Smooth muscle cell of the brain vasculature (primary cell): ENCODE results near the gene MLLT10.

Source experiments
- DNase-seq: peaks from one replicate; pipeline ENCODE4 v3.0.0-alpha.2; 2012; ENCODE audit warnings: low read depth, low spot score

The MLLT10 gene

DNA sequence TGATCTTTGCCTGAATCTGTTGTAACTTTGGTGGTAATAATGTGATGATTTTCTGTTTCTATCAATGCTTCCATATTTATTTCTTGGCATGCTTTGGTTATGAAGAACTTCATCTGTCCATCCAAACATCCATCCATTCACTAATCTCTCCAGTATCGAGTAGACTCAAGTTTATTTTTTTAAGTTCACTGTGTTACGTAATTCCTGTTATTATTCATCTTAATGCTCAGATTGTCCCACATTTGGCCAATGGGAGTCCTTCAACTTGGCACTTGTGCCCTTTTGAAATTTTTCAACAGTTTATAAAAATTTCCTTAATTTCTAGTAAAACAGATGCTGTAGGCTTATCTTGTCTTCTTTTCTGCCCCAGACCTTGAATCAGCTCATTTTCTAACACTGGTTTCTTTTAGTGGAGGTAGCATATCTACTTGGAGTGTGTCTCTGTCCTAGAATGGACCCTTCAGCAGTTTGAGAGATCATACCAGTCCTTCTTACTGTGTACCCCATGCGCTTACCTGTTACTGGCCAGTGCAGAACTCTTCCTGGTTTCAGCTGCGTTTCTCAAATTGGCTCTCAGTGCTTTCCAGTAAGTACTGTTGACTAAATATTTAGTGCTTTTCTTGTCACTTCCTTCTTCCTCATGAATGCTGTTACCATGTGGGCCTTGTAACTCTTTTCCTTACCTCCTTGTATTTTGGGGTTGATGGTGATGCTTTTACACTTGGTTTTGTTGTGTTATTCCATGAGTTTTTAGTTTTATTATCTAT lies 100.8 kb downstream of the MLLT10 start:
- DNase-seq: no peak

DNA sequence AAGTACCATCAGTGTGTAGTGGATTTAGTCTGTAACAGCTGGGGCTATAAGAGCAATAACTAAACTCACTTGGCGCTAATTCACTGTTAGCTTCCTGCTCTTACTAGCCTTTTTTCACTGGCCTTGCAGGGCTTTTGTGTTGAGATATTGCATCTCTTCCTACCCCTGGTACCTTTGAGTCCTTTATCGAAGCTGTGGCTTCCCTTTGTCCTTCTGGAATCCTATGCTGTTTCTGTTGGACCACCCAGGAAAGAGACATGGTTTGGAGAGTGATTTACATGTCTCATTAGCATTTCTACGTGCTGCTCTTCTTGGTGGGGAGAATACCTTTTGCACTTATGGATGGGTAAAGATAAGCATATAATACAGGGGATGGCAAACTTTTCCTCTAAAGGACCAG lies 103.8 kb downstream of the MLLT10 start:
- DNase-seq: no peak

DNA sequence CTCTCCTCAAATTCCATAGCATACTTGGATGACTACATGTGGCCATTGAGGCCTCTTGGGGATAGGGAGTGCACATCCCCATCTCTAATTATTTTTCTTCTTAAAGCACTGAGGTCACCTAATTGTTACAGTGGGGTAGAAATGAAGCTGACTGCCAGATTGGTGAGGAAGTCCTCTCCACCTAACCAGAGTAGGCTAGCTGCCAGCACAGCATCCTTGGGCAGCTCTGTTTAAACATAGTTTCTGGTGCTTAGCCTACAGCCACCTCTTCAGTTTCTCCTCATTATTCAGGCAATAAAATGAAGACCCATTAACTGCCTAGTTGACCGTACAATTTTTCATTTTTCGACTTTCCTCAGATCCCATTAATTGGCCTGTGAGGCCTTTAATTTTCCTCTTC lies 104.6 kb downstream of the MLLT10 start:
- DNase-seq: no peak

DNA sequence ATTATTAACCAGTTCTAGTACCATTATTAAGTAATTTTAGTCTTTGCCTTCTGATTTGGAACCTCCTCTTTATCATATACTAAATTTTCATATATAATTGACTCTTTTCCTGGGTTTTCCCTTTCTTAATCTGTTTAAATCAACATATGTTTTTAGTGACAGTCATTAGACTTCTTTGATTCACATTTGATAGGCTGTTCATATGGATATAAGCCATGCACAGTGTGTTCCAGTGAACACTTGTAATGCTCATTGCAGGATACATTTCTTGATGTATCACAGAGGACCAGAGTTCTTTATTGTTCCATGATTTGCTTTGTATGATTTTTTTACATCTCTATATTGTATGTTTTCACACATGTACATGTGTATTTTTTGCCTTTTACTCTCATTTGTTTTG lies 114.0 kb downstream of the MLLT10 start:
- no peak for DNase-seq

DNA sequence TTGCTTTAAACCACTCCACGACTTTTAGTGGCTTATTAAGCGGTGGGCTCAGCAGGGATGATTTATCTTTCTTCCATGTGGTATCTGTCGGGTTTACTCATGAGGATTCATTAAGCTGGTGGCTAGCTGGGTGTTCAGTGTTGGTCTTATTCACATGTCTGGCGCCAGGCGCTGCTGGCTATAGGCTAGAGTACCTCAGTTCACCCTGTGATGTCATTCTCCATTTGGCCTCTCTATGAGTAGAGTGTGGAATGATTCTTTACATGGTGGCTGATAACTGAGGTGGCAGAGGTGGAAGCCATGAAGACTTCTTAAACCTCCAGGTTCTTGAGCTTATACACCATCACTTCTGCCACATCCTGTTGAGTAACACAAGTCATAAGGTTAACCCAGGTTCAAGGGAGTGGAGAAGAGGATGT lies 115.4 kb downstream of the MLLT10 start:
- no peak for DNase-seq

DNA sequence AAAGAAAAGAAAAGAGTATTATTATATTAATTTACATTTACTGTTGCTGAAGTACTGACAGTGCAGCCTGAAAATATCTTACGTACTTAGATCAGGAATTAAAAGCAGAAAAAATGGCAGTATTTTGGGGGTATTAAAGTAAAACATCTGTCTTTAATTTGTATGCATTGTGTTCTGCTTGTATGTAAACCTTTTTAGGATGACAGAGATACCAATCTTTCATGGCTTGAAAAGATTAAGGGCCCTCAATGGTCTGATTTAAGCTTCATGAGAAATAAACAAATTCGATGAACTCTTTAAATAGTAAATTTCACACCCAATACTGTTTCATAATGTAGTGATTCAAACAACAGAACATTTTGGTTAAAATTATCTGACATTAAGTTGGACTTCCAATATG lies 116.3 kb downstream of the MLLT10 start:
- no peak for DNase-seq

DNA sequence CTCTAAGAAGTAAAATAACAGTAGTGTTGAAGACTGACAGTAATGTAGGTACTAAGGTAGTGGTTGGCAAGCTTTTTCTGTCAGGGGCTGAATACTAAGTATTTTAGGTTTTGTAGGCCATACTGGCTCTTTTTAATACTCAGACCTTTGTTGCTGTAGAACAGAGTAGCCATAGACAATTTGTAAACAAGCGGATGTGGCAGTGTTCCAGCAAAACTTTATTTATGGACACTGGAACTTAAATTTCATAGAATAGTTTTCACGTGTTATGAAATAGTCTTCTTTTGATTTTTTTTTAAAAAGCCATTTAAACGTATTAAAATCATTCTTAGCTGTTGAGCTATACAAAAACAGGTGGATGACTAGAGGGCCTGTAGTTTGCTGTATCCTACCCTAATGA lies 121.2 kb downstream of the MLLT10 start:
- no peak for DNase-seq

DNA sequence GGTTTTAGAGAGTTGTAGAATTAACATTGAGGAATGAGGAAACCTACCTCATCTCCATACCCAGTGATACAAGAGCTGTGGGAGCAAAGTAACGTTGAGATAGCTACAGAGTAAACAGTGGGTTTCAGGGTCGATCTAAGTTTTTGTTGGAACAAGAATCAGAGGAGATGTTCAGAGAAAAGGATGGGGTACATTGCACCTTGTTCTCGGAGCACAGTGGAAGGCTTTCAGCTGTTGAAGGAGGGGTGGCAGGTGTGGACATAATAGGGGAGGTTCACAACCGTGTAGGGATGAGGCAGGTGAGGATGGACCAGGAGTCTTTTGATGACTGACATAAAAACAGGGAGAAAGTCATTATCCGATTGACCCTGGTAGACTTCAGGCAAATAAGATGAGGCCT lies 121.7 kb downstream of the MLLT10 start:
- no peak for DNase-seq

DNA sequence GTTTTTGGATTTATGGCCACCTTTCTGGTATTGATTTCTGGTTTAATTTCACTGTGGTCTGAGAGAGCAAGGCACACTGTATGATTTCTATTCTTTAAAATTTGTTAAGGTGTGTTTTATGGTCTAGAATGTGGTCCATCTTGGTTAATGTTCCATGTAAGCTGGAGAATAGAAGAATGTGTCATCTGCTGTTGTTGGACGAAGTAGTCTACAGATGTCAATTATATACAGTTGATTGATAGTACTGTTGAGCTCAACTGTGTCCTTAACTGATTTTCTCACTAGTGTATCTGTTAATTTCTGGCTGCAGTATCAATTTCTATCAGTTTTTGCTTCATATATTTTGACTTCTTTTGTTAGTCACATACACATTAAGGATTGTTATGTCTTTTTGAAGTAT lies 127.1 kb downstream of the MLLT10 start:
- no peak for DNase-seq

DNA sequence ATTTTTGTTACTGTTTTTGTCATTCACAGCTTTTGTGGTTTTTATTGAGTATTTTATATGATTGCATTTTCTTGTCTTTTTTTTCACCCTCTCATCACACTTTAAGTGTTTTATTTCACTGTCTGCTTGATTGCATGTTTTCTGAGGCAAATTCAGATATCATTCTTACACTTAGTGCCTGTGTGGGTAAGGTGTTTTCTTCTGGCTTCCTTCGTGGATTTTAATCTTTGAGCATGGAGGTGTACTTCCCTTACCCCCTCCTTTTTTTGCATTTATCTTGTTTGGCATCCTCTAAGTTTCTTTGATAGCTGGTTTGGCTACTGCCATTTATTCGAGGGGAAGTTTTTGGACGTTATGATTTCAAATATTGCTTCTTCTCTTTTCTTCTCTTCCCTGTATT lies 127.9 kb downstream of the MLLT10 start:
- DNase-seq: no peak

DNA sequence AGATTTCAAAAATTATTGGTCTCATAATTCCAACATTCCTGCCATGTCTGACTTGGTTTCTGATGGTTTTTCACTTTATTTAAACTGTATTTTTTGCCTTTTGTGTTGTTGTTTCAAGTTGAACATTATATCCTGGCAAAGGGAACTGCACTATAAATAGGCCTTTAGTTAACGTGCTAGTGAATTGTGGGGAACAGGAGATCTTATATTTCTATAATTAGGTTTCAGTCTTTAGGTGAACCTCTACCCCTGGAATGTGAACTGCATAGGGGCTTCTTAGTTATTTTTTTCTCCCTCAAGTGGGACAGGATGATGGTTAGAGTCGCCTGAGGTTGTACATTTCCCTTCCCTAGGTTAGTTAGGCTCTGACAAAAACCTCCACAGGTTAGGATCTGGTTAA lies 128.6 kb downstream of the MLLT10 start:
- DNase-seq: no peak

DNA sequence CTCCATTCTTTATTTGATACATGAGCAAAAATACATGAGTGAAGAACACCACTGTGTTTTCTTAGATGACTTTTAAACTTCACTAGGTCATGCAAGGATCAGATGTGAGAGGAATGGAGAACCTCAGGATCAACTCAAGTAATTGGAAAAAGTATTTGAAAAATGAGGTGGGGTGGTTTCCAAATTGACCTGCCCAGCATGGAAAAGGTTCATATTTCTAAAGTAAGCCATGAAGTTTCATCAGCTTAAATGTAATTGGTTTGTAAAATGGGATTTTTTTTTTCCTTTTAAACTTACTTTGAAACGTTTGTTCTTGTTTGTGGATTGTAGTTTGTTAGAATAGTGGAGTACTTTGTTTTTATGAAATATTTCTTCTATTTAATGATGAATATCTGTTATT lies 134.8 kb downstream of the MLLT10 start:
- DNase-seq: no peak

DNA sequence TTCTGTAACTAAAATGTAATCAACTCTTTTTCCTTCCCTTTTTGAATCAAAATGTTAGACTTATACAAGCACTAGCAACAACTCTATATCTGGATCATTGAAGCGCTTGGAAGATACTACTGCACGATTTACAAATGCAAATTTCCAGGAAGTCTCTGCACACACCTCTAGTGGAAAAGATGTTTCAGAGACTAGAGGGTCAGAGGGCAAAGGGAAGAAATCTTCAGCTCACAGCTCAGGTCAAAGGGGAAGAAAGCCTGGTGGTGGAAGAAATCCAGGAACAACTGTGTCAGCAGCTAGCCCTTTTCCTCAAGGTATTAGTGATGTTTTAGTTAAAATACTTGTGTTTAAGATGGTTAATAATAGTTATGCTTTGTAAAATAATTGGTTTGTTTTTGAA lies 136.4 kb downstream of the MLLT10 start:
- DNase-seq: no peak

DNA sequence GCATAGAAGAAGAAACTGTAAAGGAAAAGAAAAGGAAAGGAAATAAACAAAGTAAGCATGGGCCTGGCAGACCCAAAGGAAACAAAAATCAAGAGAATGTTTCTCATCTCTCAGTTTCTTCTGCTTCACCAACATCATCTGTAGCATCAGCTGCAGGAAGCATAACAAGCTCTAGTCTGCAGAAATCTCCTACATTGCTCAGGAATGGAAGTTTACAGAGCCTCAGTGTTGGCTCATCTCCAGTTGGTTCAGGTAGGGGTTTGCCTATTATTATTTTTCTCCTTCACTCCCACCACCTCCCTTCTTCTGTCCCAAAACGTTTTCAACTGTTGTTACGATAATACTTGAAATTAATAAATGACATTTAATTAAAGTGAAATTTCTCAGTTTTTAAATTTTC lies 139.6 kb downstream of the MLLT10 start:
- DNase-seq: no peak

DNA sequence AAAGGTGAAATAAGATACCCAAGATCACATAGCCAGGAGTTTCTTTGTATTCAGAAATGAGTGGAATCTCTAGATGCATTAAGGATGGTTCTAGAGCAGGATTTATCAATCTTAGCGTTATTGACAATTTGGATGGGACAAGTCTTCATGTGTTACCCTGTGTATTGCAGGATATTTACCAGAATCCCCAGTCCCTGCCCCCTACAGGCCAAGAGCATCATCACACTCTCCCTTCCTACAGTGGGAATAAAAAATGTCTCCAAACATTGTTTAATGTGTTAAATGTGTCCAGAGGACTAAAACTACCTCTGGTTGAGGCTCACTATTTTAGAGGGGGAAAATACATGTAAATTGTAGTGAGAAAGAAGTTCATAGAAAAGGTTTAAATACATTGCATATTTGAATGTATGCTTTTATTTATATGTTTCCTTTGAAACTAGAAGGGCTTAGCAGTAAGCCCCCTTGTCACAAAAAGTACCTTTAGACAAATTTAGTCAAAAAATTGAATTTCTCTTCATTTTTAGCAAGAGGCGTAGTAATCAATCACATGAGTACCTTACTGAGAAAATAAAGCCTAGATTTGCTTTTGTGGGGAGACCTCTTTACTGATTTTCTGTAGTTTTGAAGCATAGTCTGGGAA lies 141.2 kb downstream of the MLLT10 start:
- DNase-seq: no peak

DNA sequence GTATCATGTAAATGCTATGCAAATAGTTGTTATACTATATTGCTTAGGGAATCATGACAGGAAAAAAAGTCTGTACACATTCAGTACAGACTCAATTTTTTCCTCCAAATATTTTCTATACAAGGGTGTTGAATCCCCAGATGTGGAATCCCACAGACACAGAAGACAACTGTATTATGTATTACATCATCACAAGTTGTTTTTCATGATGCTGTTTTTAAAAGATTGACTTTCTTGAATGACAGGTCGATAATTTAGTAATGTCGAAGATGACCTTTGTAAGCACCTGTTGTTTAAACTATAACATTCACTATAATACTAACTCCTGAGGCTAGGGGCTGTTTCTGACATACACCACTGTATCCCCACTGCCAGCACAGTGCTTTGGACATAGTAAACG lies 143.5 kb downstream of the MLLT10 start:
- DNase-seq: no peak

DNA sequence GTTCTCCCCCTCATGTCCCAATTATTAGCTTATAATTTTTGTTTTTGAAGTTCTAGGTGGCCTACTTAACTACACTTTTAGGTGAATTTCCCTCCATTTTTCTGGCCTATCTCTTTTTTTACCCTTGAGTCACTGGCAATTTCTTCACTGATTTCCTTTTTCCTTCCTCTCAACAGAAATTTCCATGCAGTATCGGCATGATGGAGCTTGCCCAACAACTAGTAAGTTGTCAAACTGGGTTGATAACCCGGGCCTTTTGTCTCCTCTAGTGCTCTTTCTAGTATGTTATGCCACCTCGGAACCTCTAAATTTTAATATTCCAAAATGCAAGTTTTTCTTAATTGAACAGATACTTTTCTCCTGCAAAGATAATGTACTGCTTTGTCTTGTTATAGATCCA lies 147.1 kb downstream of the MLLT10 start:
- no peak for DNase-seq

DNA sequence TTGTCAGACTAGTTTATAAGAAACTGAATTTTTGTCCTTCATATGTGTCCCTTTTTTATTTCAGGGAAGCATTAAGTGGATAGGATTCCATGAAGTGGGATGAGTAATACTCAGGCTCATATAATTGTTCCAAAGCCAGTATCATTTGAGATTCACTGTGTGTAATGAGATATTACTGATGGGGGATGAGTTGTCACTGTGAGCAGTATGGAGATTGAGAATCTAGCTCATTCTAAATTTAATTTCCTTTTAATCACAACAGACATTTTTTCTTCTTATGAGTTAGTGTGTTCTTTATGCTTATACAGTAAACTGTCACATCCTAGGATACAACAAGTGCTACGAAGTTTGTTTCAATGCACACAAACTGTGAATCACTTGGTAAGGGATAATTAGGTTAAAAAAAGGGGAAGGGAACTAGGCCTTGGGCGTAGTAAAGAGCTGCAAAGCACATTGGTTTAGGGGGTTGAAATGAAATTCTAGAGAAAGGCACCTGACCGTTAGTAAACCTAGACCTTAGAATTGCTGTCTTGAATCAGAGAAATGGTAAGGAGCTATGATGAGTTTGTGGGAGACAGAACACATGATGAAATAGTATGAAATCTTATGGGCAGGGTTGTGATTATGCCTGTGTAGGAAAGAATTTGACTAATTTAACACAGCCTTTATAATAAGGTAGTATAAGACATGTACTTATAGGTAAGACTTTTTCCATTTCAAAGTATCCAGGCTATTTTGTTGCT lies 153.4 kb downstream of the MLLT10 start:
- no peak for DNase-seq

DNA sequence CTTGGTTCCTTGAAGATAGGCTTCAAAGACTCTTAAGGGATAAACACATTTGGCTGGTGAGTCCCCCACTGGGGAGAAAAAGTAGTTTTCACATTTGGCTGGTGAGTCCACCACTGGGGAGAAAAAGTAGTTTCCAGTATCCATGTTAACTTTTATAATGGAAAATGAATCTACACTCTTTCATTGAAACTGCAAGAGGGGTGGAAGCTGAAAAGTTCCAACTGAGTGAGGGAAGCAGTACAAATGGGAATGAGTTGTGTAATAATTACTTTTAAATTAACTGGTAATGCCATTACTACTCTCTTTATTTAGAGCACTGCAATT lies 153.9 kb downstream of the MLLT10 start:
- DNase-seq: no peak

DNA sequence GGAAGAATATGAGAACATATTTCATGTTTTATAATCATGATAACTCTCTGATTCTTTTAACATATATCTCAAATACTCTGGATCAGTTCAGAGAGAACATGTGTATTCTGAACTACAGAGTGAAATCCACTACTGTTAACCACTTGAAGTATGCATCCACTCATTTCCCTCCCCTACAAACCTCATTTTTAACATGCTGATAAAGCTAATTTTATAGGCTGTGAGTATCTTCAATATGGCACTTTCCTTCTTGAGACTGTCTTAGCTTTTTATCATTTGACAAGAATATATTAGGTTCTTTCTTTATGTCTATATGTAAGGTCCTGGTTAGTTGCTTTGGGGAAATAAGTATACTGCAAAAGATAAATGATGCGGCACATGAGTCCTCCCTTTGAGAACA lies 154.8 kb downstream of the MLLT10 start:
- DNase-seq: no peak

DNA sequence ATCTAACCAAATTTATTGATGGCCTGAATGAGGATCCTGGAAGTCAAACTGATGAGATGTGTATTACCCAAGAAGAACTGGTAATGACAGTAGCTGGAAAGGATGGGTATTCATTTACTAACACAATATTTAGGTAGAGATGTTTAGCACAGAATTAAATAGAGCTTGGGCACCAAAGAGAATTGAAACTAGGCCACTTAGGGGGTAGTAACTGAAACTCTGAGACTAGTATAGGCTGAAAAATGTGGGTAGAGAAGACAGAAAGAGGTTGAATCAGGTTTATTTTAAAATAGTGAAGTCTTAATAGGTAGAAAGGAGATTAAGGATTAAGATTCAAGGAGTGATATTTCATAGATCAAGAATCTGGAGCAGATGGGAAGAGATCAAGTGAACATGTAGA lies 155.8 kb downstream of the MLLT10 start:
- DNase-seq: no peak

DNA sequence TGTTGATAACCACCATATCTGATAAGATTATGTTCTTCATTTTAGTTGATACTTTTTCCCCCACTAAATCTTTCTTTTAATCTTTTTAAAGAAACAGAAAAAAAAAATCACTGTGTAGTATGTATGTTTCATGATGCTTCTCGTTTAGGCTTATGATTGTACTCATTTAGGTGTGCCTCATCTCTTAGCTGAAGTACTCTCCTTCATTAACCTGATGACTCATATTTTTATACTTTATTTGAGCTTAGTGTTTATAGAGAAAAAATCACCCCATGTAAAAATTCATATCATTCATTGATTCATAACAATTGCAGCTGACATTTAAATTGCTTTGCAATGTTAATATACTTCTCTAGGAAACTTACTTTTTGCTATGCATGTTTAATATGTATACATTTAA lies 158.9 kb downstream of the MLLT10 start:
- no peak for DNase-seq

DNA sequence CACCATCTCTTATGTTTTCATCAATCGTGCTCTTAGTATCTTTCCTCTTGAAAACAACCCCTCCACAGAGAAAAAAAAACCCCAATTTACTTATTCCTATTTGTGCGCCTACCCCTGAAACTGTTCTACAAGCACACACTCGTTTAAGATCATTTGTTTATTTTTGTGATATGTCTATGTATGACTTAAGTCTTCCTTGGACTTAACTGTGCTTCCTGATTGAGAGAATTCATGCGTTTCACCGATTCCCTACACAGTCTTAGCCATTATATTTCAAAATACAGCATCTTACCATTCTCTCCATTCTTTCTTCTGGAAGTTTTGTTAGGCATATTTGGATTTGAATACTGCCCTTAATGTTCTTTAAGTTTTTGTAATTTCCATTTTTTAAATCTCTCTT lies 159.4 kb downstream of the MLLT10 start:
- DNase-seq: no peak
